Spleen (tissue), 11 donors: ENCODE measurements around the gene TMEM135. TPM values are rescaled to one million over a fixed set of nuclear protein-coding genes. Genes with fewer than 3 reads are reported as not detected.
A peak's percentile ranks its signal among the peaks of the same experiment; 100 is the strongest.

Experiments
- DNase-seq: peaks from one replicate; pipeline ENCODE4 v3.0.0-alpha.2; 2020
- H3K27ac ChIP-seq, 8 donors: fragments of 200-600 bp; sonication (generic) in 7 of 8; 1 replicate in 4 of 8; 2 replicates in 4 of 8; pipeline versions ENCODE4 v1.5.0 to v1.8.0; 2016 to 2021; ENCODE audit warnings: inconsistent platforms in 4 of 8, mild to moderate bottlenecking in 4 of 8, moderate library complexity in 1 of 8
- H3K27me3 ChIP-seq, 7 donors: fragments of 200-600 bp; sonication (generic) in 6 of 7; replicated peaks in 1 of 7; 1 replicate in 4 of 7; 2 replicates in 3 of 7; pipeline versions ENCODE4 v1.5.0 to v1.8.0; 2016 to 2021; ENCODE audit warnings: inconsistent platforms in 3 of 7, mild to moderate bottlenecking in 1 of 7
- H3K36me3 ChIP-seq, 6 donors: fragments of 200-600 bp; sonication (generic) in 5 of 6; 1 replicate in 4 of 6; 2 replicates in 2 of 6; pipeline versions ENCODE4 v1.5.0 to v1.8.0; 2016 to 2021; ENCODE audit warnings: inconsistent platforms in 2 of 6
- H3K4me1 ChIP-seq, 6 donors: fragments of 200-600 bp; sonication (generic) in 5 of 6; 1 replicate in 3 of 6; 2 replicates in 3 of 6; pipeline versions ENCODE4 v1.5.0 to v1.8.0; 2016 to 2021; ENCODE audit warnings: inconsistent platforms in 3 of 6
- H3K4me3 ChIP-seq, 8 donors: fragments of 200-600 bp; sonication (generic) in 7 of 8; 1 replicate in 4 of 8; 2 replicates in 4 of 8; pipeline versions ENCODE4 v1.5.0 to v1.8.0; 2016 to 2021; ENCODE audit warnings: inconsistent platforms in 4 of 8, mild to moderate bottlenecking in 4 of 8, moderate library complexity in 2 of 8
- H3K9me3 ChIP-seq, 8 donors: fragments of 200-600 bp; sonication (generic) in 7 of 8; 1 replicate in 4 of 8; 2 replicates in 4 of 8; pipeline versions ENCODE4 v1.5.0 to v1.8.0; 2016 to 2021; ENCODE audit warnings: inconsistent platforms in 4 of 8
- CTCF ChIP-seq, 11 experiments: fragments of 200-600 bp in 7 of 11; fragments of 450-650 bp in 4 of 11; sonication (generic) in 4 of 11; IDR thresholded peaks in 8 of 11; conservative IDR thresholded peaks in 3 of 11; 1 replicate in 7 of 11; 2 replicates in 4 of 11; pipeline versions ENCODE4 v1.4.0 to v1.8.0; 2016 to 2021; ENCODE audit warnings: antibody characterized with exemption in 11 of 11, inconsistent platforms in 4 of 11, mild to moderate bottlenecking in 1 of 11
- POLR2A ChIP-seq, 3 donors: fragments of 450-650 bp; IDR thresholded peaks; one replicate each; pipeline ENCODE4 v1.5.1; 2017; ENCODE audit warnings: antibody characterized with exemption in 3 of 3, mild to moderate bottlenecking in 1 of 3
- POLR2AphosphoS5 ChIP-seq, 3 donors: sonication (generic); formaldehyde crosslinking; IDR thresholded peaks; one replicate each; pipeline ENCODE4 v1.5.1; 2017; ENCODE audit warnings: antibody characterized with exemption in 3 of 3
- WGBS, 5 donors: extraction: QIAGEN DNeasy Blood & Tissue Kit in 3 of 5; methylation state at CpG; one replicate each; pipeline versions ENCODE4 v1.1.5 to v1.1.7; 2013 to 2018; 5-methylcytosine and 5-hydroxymethylcytosine counted together
- intact Hi-C: fragments of 100-400 bp; cut with DNase I; formaldehyde crosslinking; loops from one replicate; pipeline ENCODE4 v1.15.0; 2023; ENCODE audit warnings: low total_unique reads
- polyA plus RNA-seq, 3 donors: library from polyadenylated mRNA; stranded (reverse); fragments of 200-250 nt; gene quantifications; one replicate each; pipeline ENCODE4 v1.2.1, GENCODE V29; 2013
- total RNA-seq, 7 donors: library from RNA; depleted of rRNA in 3 of 7; stranded (reverse); fragments of >200 nt in 3 of 7; fragmentation: NEBNext Ultra II Directional in 4 of 7; extraction: Animal tissue kit (Norgen Biotek cat#: 25700) in 4 of 7; gene quantifications; one replicate each; pipeline versions ENCODE4 v1.1.0 to v1.2.1, GENCODE V29; 2016 to 2021
- donor health status: healthy with polysubstance abuse.
- donor health status: DM: no; HTN: no; CAD: no; lungs with moderate emphysema.
- donor health status: DM: no; HTN: no; CAD: no.
- donor health status: Bipolar disorder and iron deficiency.
- donor health status: healthy.
- donor health status: DM: no; HTN: no; CAD: no.
- donor health status: DM: yes; HTN: yes; CAD: no.

TMEM135 gene
- total and polyA plus RNA-seq, 10 donors: 3.5 to 31.7 (median 20.7) TPM

- intact Hi-C loops: no loop called here
- TF ChIP-seq CTCF (IDR thresholded peaks at IDR 0.05 in 8 of 11, conservative IDR thresholded peaks at IDR 0.05 in 3 of 11) (no peak), POLR2A (IDR thresholded peaks at IDR 0.05) (no peak), POLR2AphosphoS5 (IDR thresholded peaks at IDR 0.05) (no peak)
- Histone ChIP-seq H3K9me3 (peaks cover 0 to 6% (median 0%) of the 10 kb centered on the region in 8 donors), H3K27me3 (peaks cover 0 to 3% (median 0%) of the 10 kb centered on the region in 7 donors), H3K36me3 (no peaks in the 10 kb centered on the region), H3K4me3 (no peak overlapping the region), H3K4me1 (peaks cover 0 to 2% (median under 1%) of the 10 kb centered on the region in 6 donors), H3K27ac (no peak overlapping the region)
- 81 to 88% (median 86%) methylated on average over 2 of the region's 2 CpGs for WGBS, 5 donors
- no peak for DNase-seq
These were observed 309.7 kb downstream of the TMEM135 start for GRCh38 chr11:87347441-87347840.

GRCh38 chr11:87347854-87348253 is 310.1 kb downstream of the TMEM135 start:
- no peak for DNase-seq
- TF ChIP-seq POLR2A (IDR thresholded peaks at IDR 0.05) (no peak), POLR2AphosphoS5 (IDR thresholded peaks at IDR 0.05) (no peak), CTCF (IDR thresholded peaks at IDR 0.05 in 8 of 11, conservative IDR thresholded peaks at IDR 0.05 in 3 of 11) (no peak)
- H3K27me3 ChIP-seq: peaks cover 0 to 7% (median 0%) of the 10 kb centered on the region in 7 donors
- peaks cover 0 to 6% (median 0%) of the 10 kb centered on the region in 8 donors for H3K9me3 ChIP-seq
- peaks cover under 1 to 6% (median 5%) of the 10 kb centered on the region in 6 donors for H3K4me1 ChIP-seq
- H3K27ac ChIP-seq: no peak overlapping the region
- H3K36me3 ChIP-seq: no peaks in the 10 kb centered on the region
- no peak overlapping the region for H3K4me3 ChIP-seq
- intact Hi-C loops: no loop called here

GRCh38 chr11:87351676-87352075 is 313.9 kb downstream of the TMEM135 start:
- DNase-seq: no peak
- Histone ChIP-seq H3K27ac (no peak overlapping the region), H3K4me1 (peaks cover 12 to 28% (median 18%) of the 10 kb centered on the region in 6 donors), H3K36me3 (no peaks in the 10 kb centered on the region), H3K27me3 (peaks cover 0 to 10% (median 0%) of the 10 kb centered on the region in 7 donors), H3K9me3 (no peaks in the 10 kb centered on the region), H3K4me3 (no peak overlapping the region)
- TF ChIP-seq POLR2AphosphoS5 (IDR thresholded peaks at IDR 0.05): no peak
- no peak for TF ChIP-seq CTCF (IDR thresholded peaks at IDR 0.05 in 8 of 11, conservative IDR thresholded peaks at IDR 0.05 in 3 of 11)
- no peak for TF ChIP-seq POLR2A (IDR thresholded peaks at IDR 0.05)
- 13 to 31% (median 24%) methylated on average over 2 of the region's 2 CpGs for WGBS, 5 donors
- intact Hi-C loops: loop anchor here (2.0 to 10.0 kb wide), 3 partner anchors 69 to 1193 kb away; no protein-coding TSS in a partner anchor

- H3K9me3 ChIP-seq: no peaks in the 10 kb centered on the region
- 12 to 23% (median 15%) methylated on average over 20 to 26 of the region's 26 CpGs for WGBS, 5 donors
- peak overlapping the region in 4 of 8 donors; percentile 40 to 70 (median 52) for H3K27ac ChIP-seq
- no peaks in the 10 kb centered on the region for H3K36me3 ChIP-seq
- H3K4me1 ChIP-seq: peaks cover 12 to 28% (median 18%) of the 10 kb centered on the region in 6 donors
- H3K4me3 ChIP-seq: no peak overlapping the region
- no peak for TF ChIP-seq POLR2A (IDR thresholded peaks at IDR 0.05)
- TF ChIP-seq POLR2AphosphoS5 (IDR thresholded peaks at IDR 0.05): peak in 2 of 3 donors; percentile 46 to 47
- peak; percentile 95 to 99 (median 98) for TF ChIP-seq CTCF (IDR thresholded peaks at IDR 0.05 in 8 of 11, conservative IDR thresholded peaks at IDR 0.05 in 3 of 11)
- intact Hi-C loops: loop anchor here (2.0 to 10.0 kb wide), 3 partner anchors 68 to 1192 kb away; no protein-coding TSS in a partner anchor
- H3K27me3 ChIP-seq: peaks cover 0 to 10% (median 0%) of the 10 kb centered on the region in 7 donors
- DNase-seq: peak; percentile 95
These were observed 315.3 kb downstream of the TMEM135 start for GRCh38 chr11:87352759-87353707.
